Fibroblast of skin of left quadriceps (primary cell): ENCODE measurements around the gene SLC8A2.
"Not testable (repeated sequence)": the region's sequence is repeated elsewhere in the genome, so short reads cannot be mapped to it uniquely, and the experiment has no call there.

Experiments
- DNase-seq, 2 experiments: peaks; one replicate each; pipeline ENCODE4 v3.0.0-alpha.2; 2013; ENCODE audit warnings: low read depth in 2 of 2

The SLC8A2 gene

DNA sequence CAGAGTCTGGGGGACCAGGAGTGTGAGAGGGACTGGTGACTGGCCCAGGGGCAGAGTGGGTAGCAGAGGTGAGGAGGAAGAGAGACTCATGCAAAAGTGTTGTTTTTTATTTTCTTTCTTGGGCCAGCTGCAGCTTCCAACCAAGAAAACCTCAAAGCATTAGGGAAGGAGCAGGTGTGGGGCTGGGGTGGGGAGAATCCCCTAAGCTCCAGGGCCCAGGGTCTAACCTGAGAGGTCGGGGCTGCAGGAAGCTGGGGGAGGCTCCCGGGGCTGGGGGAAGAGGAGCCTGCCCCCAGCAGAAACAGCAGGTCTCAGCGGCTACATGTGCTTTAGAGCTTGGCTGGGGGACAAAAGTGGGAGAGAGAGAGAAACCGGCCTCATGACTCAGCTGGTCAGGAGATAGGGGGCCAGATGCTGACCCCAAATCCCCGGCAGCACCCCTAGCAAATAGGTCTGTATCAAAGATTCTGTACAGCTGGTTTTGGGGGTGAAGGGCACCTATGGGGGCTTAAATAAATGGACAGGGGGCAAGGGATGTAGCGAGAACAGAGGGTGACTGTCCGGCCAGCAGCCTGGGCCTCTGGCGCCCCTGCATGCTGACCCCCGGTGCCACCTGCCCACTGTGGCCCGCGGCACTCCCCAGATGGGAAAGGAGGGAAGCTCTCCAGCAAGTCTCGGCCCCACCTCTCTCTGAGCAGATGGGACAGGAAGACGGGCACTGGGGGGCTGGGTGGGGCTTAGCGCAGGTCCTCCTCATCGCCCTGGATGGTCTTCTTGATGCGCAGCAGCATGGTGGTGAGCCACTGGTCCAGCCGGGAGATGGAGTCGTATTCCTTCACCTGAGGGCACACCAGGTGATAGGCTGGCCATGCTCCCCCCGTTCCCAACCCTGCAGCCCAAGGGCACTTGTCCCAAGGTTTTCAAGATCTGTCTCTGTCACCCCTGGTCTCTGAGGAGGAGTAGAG, 16.1 kb upstream of the SLC8A2 start:
- no peak for DNase-seq

DNA sequence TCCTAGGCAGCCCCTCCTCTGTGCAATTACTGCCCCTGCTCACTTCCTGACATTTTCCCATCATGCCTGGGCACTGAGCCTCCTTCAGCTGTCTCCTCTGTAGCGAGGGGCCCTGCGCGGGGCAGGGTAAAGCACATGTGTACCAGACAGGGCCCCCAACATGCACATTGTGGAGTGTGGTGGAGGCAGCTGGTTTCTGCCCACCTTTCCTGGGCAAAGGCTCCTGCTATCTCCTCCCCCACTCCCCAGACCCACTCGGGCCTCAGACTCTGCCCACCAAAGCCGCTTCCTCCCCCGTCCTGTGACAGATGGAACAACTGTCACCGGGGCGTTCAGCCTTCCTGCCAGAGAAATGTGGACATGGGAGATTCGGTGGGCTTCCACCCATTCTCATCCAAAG, 15.2 kb upstream of the SLC8A2 start:
- DNase-seq = no peak

- not testable (repeated sequence) for DNase-seq
Measured at GRCh38 chr19:47486220-47486619, 14.5 kb upstream of the SLC8A2 start.

DNA sequence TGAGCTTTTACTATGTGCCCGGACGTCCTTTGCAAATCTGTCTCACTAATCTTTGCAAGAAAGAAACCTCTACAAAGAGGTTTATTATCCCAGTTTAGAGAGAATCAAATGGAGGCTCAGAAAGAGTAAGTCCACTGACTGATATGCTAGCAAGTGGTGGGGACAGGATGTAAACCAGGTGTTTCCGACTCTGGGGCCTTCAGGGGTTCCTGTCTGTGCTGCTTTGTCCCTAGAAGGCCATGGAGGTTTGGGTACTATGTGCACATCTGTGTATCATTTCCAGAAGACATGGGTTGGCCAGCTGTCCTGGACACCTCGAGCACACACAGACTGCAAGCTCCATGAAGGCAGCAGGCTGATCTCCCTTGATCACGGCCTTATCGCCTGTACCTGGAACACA, 13.5 kb upstream of the SLC8A2 start:
- DNase-seq = no peak

DNA sequence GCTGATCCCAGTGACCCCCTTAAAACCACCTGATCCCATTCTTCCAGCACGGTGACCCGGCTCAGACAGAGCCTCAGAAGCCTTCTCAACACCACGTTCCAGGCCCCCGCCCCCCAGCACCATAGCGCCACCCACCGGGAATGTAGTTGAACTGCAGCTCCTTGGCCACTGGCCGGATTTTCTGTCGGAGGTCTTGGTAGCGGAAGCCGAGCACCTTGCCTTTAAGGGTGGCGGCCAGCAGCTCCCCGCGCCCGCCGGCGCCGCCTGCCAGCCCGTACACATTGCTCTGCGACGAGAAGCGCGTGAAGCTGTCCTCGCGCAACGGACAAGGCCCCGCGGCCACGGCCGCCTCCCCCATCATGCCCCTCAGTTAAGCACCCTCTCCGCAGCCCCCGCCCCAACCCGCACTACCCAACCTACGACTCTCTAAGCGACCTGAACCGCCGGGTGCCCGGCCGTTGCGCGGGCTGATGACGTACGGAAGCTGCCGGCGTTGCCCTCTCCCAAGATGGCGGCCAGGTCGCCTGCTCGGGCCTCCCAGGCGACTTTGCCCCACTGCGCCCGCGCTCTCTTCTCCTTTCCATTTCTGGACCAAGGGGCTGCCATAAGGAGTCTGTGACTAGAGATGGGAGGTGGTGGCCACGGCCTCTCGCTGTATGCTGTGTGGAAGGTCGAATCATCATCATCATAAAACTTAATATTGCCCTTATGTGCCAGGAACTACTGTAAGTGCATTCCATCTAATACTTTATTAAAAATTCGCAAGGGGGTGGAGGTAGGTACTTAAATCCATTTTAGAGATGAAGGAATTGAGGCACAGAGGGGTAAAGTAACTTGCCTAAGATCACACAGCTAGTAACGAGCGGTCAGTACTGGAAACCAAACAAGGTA, 12.4 kb upstream of the SLC8A2 start, which contains the start of gene KPTN:
Gene KPTN (minus strand): TSS at position 420 of the 891 bp plus-strand sequence. CDS start 59 bp downstream, at position 361.
- peak; percentile 77 to 80 for DNase-seq

GRCh38 chr19:47483200-47483599, 11.5 kb upstream of the SLC8A2 start:
- DNase-seq = no peak

DNA sequence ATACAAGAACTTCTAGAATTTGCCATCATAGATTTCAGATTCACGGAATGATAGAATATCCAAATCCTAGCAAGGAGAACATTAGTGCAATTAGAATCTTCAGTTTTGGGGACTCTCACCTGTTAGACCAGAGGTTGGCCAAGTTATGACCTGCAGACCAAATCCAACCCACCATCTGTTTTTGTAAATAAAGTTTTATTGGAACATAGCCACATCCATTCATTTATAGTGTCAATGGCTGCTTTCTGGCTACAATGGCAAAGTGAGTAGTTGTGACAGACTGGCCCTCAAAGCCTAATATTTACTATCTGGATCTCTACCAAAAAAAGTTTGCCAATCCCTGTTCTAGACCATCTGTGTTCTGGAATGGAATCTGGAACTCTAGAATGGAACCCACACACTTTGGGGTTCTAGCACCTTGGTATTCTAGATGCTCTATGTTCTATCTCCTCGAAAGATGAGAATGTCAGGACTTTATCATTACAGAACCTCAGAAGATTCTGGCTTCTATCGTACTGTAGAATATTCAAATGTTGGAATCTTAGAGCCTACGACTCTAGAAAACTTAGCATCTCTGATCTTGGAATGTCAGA, 9.9 kb upstream of the SLC8A2 start:
- DNase-seq = no peak

DNA sequence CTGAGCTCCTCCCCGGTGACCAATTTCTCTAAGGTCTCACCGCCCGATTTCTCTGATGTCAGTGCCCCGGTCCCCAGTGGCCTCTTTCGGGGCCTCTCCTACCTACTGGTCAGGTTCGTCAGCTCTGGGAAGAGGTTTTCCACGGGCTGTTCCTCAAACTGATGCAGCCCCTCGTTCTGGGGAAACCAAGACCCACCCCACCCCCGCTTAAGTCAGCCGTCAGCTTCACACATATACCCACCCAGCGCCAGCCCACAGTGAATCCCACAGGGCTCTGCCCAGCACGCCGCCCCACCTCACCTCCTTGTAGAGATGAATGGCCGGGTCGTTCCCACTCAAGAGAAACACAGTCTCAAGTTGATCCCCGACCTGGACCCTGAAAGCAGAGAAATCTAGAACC, 9.0 kb upstream of the SLC8A2 start:
- no peak for DNase-seq

- no peak for DNase-seq
Measured at GRCh38 chr19:47479701-47480503, 8.2 kb upstream of the SLC8A2 start.

GRCh38 chr19:47476438-47476972, 4.8 kb upstream of the SLC8A2 start:
- no peak for DNase-seq

DNA sequence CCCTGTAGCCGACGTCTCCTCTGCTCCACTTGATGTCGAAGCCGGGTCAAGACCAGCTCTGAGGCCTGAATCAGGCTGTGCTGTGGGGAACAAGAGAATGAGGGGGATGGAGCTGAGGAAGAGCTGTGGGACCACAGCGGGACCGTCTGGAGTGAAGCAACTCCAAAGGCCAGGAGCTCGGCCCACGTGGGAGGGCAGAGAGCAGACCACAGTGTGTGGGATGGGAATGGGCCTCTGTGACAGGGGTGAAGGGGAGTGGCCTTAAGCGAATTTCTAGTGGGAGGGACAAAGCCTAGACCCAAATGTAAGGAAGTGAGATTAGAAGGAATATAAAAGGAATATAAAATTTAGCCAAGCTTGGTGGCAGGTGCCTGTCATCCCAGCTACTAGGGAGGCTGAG, 3.8 kb upstream of the SLC8A2 start:
- no peak for DNase-seq

DNA sequence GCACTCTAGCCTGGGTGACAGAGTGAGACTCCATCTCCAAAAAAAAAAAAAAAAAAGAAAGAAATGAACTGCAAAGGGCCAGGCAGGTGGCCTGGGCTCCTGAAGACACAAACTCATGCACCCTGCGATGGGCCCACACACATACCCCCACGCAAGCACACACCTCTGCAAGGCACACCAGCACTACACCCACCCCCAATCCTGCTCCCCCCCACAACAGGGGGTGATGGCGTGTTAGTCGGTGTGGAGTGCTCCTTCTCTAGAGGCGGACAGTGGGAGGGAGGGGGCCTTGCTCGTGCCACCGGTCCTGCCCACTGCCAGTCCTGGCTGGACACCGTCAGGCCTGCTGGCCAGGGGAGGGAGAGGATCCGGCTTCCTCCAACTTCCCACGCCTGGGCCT, 1.6 kb upstream of the SLC8A2 start:
- DNase-seq = no peak

DNA sequence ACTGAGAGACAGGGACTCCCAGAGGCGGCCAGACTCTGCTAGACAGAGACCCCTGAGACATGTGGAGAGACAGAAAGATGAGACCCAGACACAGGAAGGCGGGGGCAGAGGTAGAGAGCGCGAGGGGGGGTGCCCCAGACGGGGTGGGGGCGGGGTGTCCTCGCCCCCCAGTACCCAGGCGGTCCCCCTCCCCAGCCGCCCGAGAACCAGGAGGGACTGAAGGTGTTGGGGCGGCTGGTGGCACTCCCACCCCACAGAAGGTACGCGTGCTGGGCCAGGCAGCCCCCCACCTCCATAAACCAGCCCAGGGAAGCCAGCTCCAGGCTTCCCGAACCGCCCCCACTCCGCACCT, 336 bp downstream of the SLC8A2 start:
- DNase-seq = no peak

- DNase-seq = no peak
Measured at GRCh38 chr19:47470447-47471195, 1.1 kb downstream of the SLC8A2 start.

- no peak for DNase-seq
Measured at GRCh38 chr19:47469719-47470118, 2.0 kb downstream of the SLC8A2 start.

- DNase-seq = no peak
Measured at GRCh38 chr19:47469363-47469700, 2.4 kb downstream of the SLC8A2 start.

DNA sequence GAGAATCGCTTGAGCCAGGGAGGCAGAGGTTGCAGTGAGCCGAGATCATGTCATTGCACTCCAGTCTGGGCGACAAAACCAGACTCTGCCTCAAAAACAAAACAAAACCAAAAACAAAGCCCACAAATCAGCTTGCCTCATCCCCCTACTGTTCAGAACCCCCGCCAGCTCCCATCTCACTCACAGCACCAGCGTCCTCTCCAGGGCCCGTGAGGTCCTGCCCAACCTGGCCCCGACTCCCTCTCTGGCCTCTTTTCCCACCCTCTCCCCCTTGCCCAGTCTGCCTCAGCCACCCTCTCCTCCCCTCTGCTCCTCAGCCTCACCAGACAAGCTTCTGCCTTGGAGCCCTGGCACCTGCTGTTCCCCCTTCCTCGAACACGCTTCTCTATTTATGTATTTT, 3.8 kb downstream of the SLC8A2 start:
- DNase-seq = no peak

DNA sequence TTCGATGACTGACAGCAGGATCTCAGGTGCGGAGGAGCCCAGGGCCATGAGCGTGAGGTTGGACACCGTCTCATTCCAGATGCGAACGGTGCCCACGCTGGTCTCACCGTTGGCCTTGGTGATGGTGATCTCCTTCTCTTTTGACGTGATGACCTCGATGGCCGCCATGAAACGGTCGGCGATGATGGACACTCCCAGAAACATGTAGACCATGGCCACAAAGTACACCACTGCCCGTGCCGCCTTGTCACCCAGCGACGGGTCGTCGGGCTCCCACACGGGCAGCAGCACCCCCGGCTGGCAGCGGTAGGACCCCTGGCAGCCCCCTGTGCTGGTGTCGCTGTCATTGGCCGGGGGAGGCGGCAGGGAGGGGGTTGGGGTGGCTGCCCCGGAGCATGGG, 5.7 kb downstream of the SLC8A2 start:
- no peak for DNase-seq

DNA sequence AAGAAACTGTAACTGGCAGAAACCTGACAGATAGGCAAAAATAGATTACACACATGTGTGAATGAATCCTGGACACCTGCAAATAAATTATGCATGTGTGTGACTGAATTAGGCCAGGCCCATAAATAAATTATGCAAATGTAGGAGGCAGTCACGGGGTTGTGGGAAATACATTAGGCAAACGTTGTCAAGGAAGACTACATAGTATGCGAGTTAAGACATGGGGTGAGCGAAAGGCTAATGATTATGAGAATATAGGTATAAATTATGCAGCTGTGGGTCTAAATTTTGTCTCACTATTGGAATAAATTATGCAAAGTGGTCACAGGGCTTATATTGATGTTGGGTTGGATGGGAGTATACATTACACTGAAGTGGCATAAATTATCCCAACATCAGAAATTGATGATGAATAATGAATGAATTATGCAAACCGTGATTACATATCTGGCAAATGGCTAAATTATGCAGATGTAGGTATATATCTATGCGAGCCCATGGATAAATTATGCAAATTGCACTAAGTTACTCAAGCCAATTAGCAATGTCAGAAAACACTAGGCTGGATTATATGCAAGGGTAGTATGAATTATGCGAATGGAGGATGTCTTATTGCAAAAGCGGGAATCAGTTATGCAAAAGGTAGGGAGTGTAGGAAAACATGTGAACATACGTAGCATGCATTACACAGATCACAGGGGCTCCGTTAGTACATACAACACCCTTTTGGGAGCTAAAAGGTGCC, 6.8 kb downstream of the SLC8A2 start:
- DNase-seq = no peak

DNA sequence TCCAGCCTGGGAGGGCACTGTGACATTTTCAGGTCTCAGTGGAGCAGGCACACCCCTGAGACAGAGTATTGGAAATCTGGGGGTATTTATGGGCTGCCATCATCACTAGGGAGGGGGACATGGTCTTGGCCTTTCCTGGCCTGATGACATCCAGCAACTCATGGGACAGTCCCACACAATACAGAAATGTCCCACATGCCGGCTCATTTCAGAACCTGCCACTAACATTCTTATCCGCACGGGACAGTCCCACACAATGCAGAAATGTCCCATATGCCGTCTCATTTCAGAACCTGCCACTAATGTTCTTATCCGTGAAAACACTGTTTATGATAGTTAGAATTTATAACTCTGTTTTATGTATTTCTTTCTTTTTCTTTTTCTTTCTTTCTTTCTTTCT, 9.8 kb downstream of the SLC8A2 start:
- DNase-seq = no peak
